Parathyroid adenoma (tissue), 2 donors: ENCODE results near the gene TLCD3A.
A peak's percentile ranks its signal among the peaks of the same experiment; 100 is the strongest.
"Not testable (repeated sequence)": the region's sequence is repeated elsewhere in the genome, so short reads cannot be mapped to it uniquely, and the experiment has no call there.

Source experiments
- H2AFZ ChIP-seq: fragments of 300-600 bp; sonication (generic); one replicate; pipeline ENCODE4 v1.7.0; 2017; ENCODE audit warnings: antibody characterized with exemption, mild to moderate bottlenecking
- H3K27ac ChIP-seq: fragments of 300-600 bp; sonication (generic); one replicate; pipeline ENCODE4 v1.7.0; 2017
- H3K27me3 ChIP-seq: fragments of 300-600 bp; sonication (generic); one replicate; pipeline ENCODE4 v1.7.0; 2017; ENCODE audit warnings: low read length; ENCODE audit not compliant: control insufficient read depth, insufficient read depth
- H3K36me3 ChIP-seq: fragments of 300-600 bp; sonication (generic); one replicate; pipeline ENCODE4 v1.7.0; 2017; ENCODE audit warnings: low read length; ENCODE audit not compliant: control insufficient read depth, insufficient read depth
- H3K4me1 ChIP-seq: fragments of 300-600 bp; sonication (generic); one replicate; pipeline ENCODE4 v1.7.0; 2017; ENCODE audit warnings: control low read depth
- H3K4me2 ChIP-seq: fragments of 300-600 bp; sonication (generic); one replicate; pipeline ENCODE4 v1.7.0; 2017; ENCODE audit warnings: low read length
- H3K4me3 ChIP-seq: fragments of 300-600 bp; sonication (generic); one replicate; pipeline ENCODE4 v1.7.0; 2017; ENCODE audit warnings: low read depth, low read length
- H3K79me2 ChIP-seq: fragments of 300-600 bp; sonication (generic); one replicate; pipeline ENCODE4 v1.7.0; 2017; ENCODE audit warnings: control low read depth
- H3K9ac ChIP-seq: fragments of 300-600 bp; sonication (generic); one replicate; pipeline ENCODE4 v1.7.0; 2017; ENCODE audit warnings: mild to moderate bottlenecking
- H3K9me3 ChIP-seq: fragments of 300-600 bp; sonication (generic); one replicate; pipeline ENCODE4 v1.7.0; 2017; ENCODE audit warnings: low read length; ENCODE audit not compliant: control insufficient read depth
- CTCF ChIP-seq: fragments of 300-600 bp; sonication (generic); IDR thresholded peaks from one replicate; pipeline ENCODE4 v1.7.0; 2017; ENCODE audit warnings: antibody characterized with exemption, mild to moderate bottlenecking
- donor health status: primary hyperparathyroidism.

TLCD3A gene

GRCh38 chr17:781805-782731 is 49.7 kb downstream of the TLCD3A start, which contains the start of the genes GLOD4 and MRM3:
GLOD4 (minus strand) TSS chr17:782280; CDS start chr17:782255, 25 bp downstream.
MRM3 (plus strand) TSS chr17:782353; CDS start chr17:782379, 26 bp downstream.
- H2AFZ ChIP-seq, result peak within 1 kb of the TSS; percentile 83
- peak; percentile 22 for TF ChIP-seq CTCF
- no peaks in the 10 kb centered on the region for H3K36me3 ChIP-seq
- peaks cover 6% of the 10 kb centered on the region for H3K4me1 ChIP-seq
- H3K79me2 ChIP-seq, result peaks cover 14% of the 10 kb centered on the region
- H3K27ac ChIP-seq, result peak within 1 kb of the TSS; percentile 53
- peak within 1 kb of the TSS; percentile 75 for H3K4me3 ChIP-seq
- peak within 1 kb of the TSS; percentile 91 for H3K4me2 ChIP-seq
- no peaks in the 10 kb centered on the region for H3K27me3 ChIP-seq
- H3K9ac ChIP-seq, result peak within 1 kb of the TSS; percentile 17
- no peaks in the 10 kb centered on the region for H3K9me3 ChIP-seq

- H3K36me3 ChIP-seq, result no peaks in the 10 kb centered on the region
- TF ChIP-seq CTCF, result no peak
- H3K79me2 ChIP-seq, result peaks cover 20% of the 10 kb centered on the region
- H3K4me2 ChIP-seq, result no peak overlapping the region
- H3K27me3 ChIP-seq, result no peaks in the 10 kb centered on the region
- H3K4me3 ChIP-seq, result no peak overlapping the region
- no peak overlapping the region for H3K9ac ChIP-seq
- no peak overlapping the region for H2AFZ ChIP-seq
- peaks cover 6% of the 10 kb centered on the region for H3K4me1 ChIP-seq
- no peaks in the 10 kb centered on the region for H3K9me3 ChIP-seq
- H3K27ac ChIP-seq, result no peak overlapping the region
These were observed 51.7 kb downstream of the TLCD3A start for GRCh38 chr17:784143-784542.

- H3K79me2 ChIP-seq, result peaks cover 20% of the 10 kb centered on the region
- H3K9me3 ChIP-seq, H3K4me3 ChIP-seq, H3K4me2 ChIP-seq, H3K27ac ChIP-seq, H3K27me3 ChIP-seq, H3K4me1 ChIP-seq, H2AFZ ChIP-seq, H3K9ac ChIP-seq, H3K36me3 ChIP-seq: not testable (repeated sequence)
These were observed 53.5 kb downstream of the TLCD3A start for GRCh38 chr17:785901-786300.

- Histone ChIP-seq H3K9ac (no peak overlapping the region), H3K27ac (no peak overlapping the region), H3K36me3 (no peaks in the 10 kb centered on the region), H3K79me2 (peaks cover 13% of the 10 kb centered on the region), H3K27me3 (no peaks in the 10 kb centered on the region), H3K9me3 (no peaks in the 10 kb centered on the region), H3K4me1 (peaks cover 3% of the 10 kb centered on the region), H3K4me2 (no peak overlapping the region), H2AFZ (no peak overlapping the region), H3K4me3 (no peak overlapping the region)
- no peak for TF ChIP-seq CTCF
These were observed 55.3 kb downstream of the TLCD3A start for GRCh38 chr17:787641-788221.

GRCh38 chr17:788551-788950 is 56.2 kb downstream of the TLCD3A start:
- no peak overlapping the region for H3K9ac ChIP-seq
- TF ChIP-seq CTCF, result no peak
- H3K27ac ChIP-seq, result no peak overlapping the region
- no peaks in the 10 kb centered on the region for H3K4me1 ChIP-seq
- H3K9me3 ChIP-seq, result no peaks in the 10 kb centered on the region
- H3K36me3 ChIP-seq, result no peaks in the 10 kb centered on the region
- no peak overlapping the region for H3K4me2 ChIP-seq
- H2AFZ ChIP-seq, result no peak overlapping the region
- H3K27me3 ChIP-seq, result no peaks in the 10 kb centered on the region
- peaks cover 7% of the 10 kb centered on the region for H3K79me2 ChIP-seq
- H3K4me3 ChIP-seq, result no peak overlapping the region
